ENCODE results near the gene MPHOSPH6. TPM values are rescaled to one million over a fixed set of nuclear protein-coding genes. Genes with fewer than 3 reads are reported as not detected.

MPHOSPH6 gene
- total and polyA plus RNA-seq, 12 donors = 12.7 to 85.3 (median 23.8) TPM

GRCh38 chr16:82190386-82190785 lies 20.4 kb upstream of the MPHOSPH6 start:
- intact Hi-C loops (cut with DNase I) = no loop called here

GRCh38 chr16:82187829-82188228 lies 17.8 kb upstream of the MPHOSPH6 start:
- Histone ChIP-seq H3K9me3 (replicated peaks in 1 of 3) (no peaks in the 10 kb centered on the region), H3K4me3 (no peak overlapping the region), H3K36me3 (replicated peaks in 1 of 2) (no peaks in the 10 kb centered on the region), H3K4me1 (replicated peaks in 1 of 2) (no peaks in the 10 kb centered on the region), H3K27ac (no peak overlapping the region), H3K27me3 (no peaks in the 10 kb centered on the region)
- TF ChIP-seq CTCF (IDR thresholded peaks at IDR 0.05) = no peak
- no peak for TF ChIP-seq POLR2A (IDR thresholded peaks at IDR 0.05)
- 82 to 89% (median 84%) methylated on average over 1 of the region's 1 CpG for WGBS, 4 donors
- intact Hi-C loops (cut with DNase I) = no loop called here
- no peak for DNase-seq

More at GRCh38 chr16:82190386-82190785, 20.4 kb upstream of the MPHOSPH6 start:
- no peak for DNase-seq
- no peaks in the 10 kb centered on the region for H3K36me3 ChIP-seq (replicated peaks in 1 of 2)
- H3K27ac ChIP-seq = no peak overlapping the region
- no peaks in the 10 kb centered on the region for H3K4me1 ChIP-seq (replicated peaks in 1 of 2)
- no peak overlapping the region for H3K4me3 ChIP-seq
- WGBS, 4 donors = 69 to 86% (median 77%) methylated on average over 2 of the region's 2 CpGs
- no peaks in the 10 kb centered on the region for H3K27me3 ChIP-seq
- TF ChIP-seq CTCF (IDR thresholded peaks at IDR 0.05) (no peak), POLR2A (IDR thresholded peaks at IDR 0.05) (no peak)
- H3K9me3 ChIP-seq (replicated peaks in 1 of 3) = no peaks in the 10 kb centered on the region

GRCh38 chr16:82185012-82185411 lies 15.0 kb upstream of the MPHOSPH6 start:
- no peak overlapping the region for H3K27ac ChIP-seq
- no peak for TF ChIP-seq CTCF (IDR thresholded peaks at IDR 0.05)
- no peak for TF ChIP-seq POLR2A (IDR thresholded peaks at IDR 0.05)
- DNase-seq = no peak

GRCh38 chr16:82184213-82184612 lies 14.2 kb upstream of the MPHOSPH6 start:
- WGBS, 4 donors = 73 to 79% (median 76%) methylated on average over 5 of the region's 5 CpGs
- Histone ChIP-seq H3K27ac (no peak overlapping the region), H3K4me1 (replicated peaks in 1 of 2) (no peaks in the 10 kb centered on the region), H3K4me3 (no peak overlapping the region), H3K36me3 (replicated peaks in 1 of 2) (no peaks in the 10 kb centered on the region), H3K9me3 (replicated peaks in 1 of 3) (no peaks in the 10 kb centered on the region), H3K27me3 (no peaks in the 10 kb centered on the region)
- DNase-seq = no peak
- TF ChIP-seq CTCF (IDR thresholded peaks at IDR 0.05) = no peak
- intact Hi-C loops (cut with DNase I) = no loop called here

More at GRCh38 chr16:82185012-82185411, 15.0 kb upstream of the MPHOSPH6 start:
- no peaks in the 10 kb centered on the region for H3K4me1 ChIP-seq (replicated peaks in 1 of 2)
- intact Hi-C loops (cut with DNase I) = no loop called here
- no peak overlapping the region for H3K4me3 ChIP-seq
- no peaks in the 10 kb centered on the region for H3K36me3 ChIP-seq (replicated peaks in 1 of 2)
- no peaks in the 10 kb centered on the region for H3K27me3 ChIP-seq
- no peaks in the 10 kb centered on the region for H3K9me3 ChIP-seq (replicated peaks in 1 of 3)
